HG03575 (cell line): Measurements from ENCODE around the gene CCDC192.

Experiments
- ATAC-seq: cut with Tn5 transposase; IDR thresholded peaks from one replicate; pipeline ENCODE4 v1.9.1; 2021; ENCODE audit not compliant: unreplicated experiment, insufficient number of reproducible peaks, low FRiP score; ENCODE audit errors: extremely low read depth

The CCDC192 gene

GRCh38 chr5:127863161-127863560, 160.0 kb downstream of the CCDC192 start:
- no peak for ATAC-seq

GRCh38 chr5:127863610-127864395, 160.6 kb downstream of the CCDC192 start:
- no peak for ATAC-seq

- no peak for ATAC-seq
Observed at GRCh38 chr5:127864511-127864910, 161.3 kb downstream of the CCDC192 start.

GRCh38 chr5:127865273-127865672, 162.1 kb downstream of the CCDC192 start:
- no peak for ATAC-seq

GRCh38 chr5:127867022-127867783, 164.0 kb downstream of the CCDC192 start:
- peak; percentile 41 for ATAC-seq

GRCh38 chr5:127870914-127871313, 167.7 kb downstream of the CCDC192 start:
- no peak for ATAC-seq

GRCh38 chr5:127871503-127872153, 168.4 kb downstream of the CCDC192 start:
- ATAC-seq, result no peak

- ATAC-seq, result no peak
Observed at GRCh38 chr5:127872494-127872893, 169.3 kb downstream of the CCDC192 start.

GRCh38 chr5:127875235-127876021, 172.2 kb downstream of the CCDC192 start:
- ATAC-seq, result peak; percentile 79

GRCh38 chr5:127876384-127876783, 173.2 kb downstream of the CCDC192 start:
- ATAC-seq, result no peak

- ATAC-seq, result no peak
Observed at GRCh38 chr5:127878174-127878750, 175.1 kb downstream of the CCDC192 start.

GRCh38 chr5:127884416-127884815, 181.2 kb downstream of the CCDC192 start:
- no peak for ATAC-seq

- no peak for ATAC-seq
Observed at GRCh38 chr5:127885176-127885575, 182.0 kb downstream of the CCDC192 start.

- ATAC-seq, result no peak
Observed at GRCh38 chr5:127886081-127886480, 182.9 kb downstream of the CCDC192 start.

GRCh38 chr5:127887282-127887681, 184.1 kb downstream of the CCDC192 start:
- no peak for ATAC-seq

- no peak for ATAC-seq
Observed at GRCh38 chr5:127891942-127892341, 188.8 kb downstream of the CCDC192 start.

- ATAC-seq, result no peak
Observed at GRCh38 chr5:127892467-127893207, 189.4 kb downstream of the CCDC192 start.

GRCh38 chr5:127893232-127893631, 190.0 kb downstream of the CCDC192 start:
- no peak for ATAC-seq
